K562 (cell line): ENCODE results near the gene SLC17A9. TPM values are rescaled to one million over a fixed set of nuclear protein-coding genes. Genes with fewer than 3 reads are reported as not detected.

Experiments
- ELF2 ChIP-seq: fragments of 250-450 bp; sonication (Bioruptor Pico); IDR thresholded peaks from 2 replicates; pipeline ENCODE4 v1.5.0; 2021; ENCODE audit warnings: mild to moderate bottlenecking
- GATAD2A ChIP-seq: fragments of 450-650 bp; IDR thresholded peaks from 2 replicates; pipeline ENCODE4 v1.6.1; 2017
- HCFC1 ChIP-seq: IDR thresholded peaks from 2 replicates; pipeline ENCODE4 v1.6.1; 2012; ENCODE audit warnings: low read depth, low read length, improper control_type of control experiment
- HNRNPLL ChIP-seq: fragments of 200-400 bp; formaldehyde crosslinking; IDR thresholded peaks from 2 replicates; pipeline ENCODE4 v1.6.1; 2017; ENCODE audit warnings: low read length, low read depth, mild to moderate bottlenecking; ENCODE audit not compliant: poor library complexity, severe bottlenecking
- JUND ChIP-seq, 2 experiments: IDR thresholded peaks; 2 replicates in 1 of 2; 3 replicates in 1 of 2; pipeline ENCODE4 v1.6.1; 2011; ENCODE audit warnings: borderline replicate concordance in 2 of 2, low read depth in 2 of 2, low read length in 2 of 2, improper control_type of control experiment in 1 of 2, missing biosample characterization in 1 of 2, missing genetic modification characterization in 1 of 2, missing genetic modification reagents in 1 of 2
- SMC3 ChIP-seq: conservative IDR thresholded peaks from 2 replicates; pipeline ENCODE4 v1.6.1; 2011; ENCODE audit warnings: low read depth, low read length, improper control_type of control experiment; ENCODE audit not compliant: insufficient read depth
- STAG1 ChIP-seq: sonication (generic); formaldehyde crosslinking; IDR thresholded peaks from 2 replicates; pipeline ENCODE4 v1.5.0; 2020; ENCODE audit warnings: missing genetic modification reagents, borderline replicate concordance
- TAF1 ChIP-seq: IDR thresholded peaks from 2 replicates; pipeline ENCODE4 v1.6.1; 2011; ENCODE audit warnings: mild to moderate bottlenecking, low read length, moderate library complexity; ENCODE audit not compliant: insufficient read depth, control insufficient read depth, severe bottlenecking; ENCODE audit errors: extremely low read depth
- TEAD1 ChIP-seq, 2 experiments: fragments of 450-650 bp in 1 of 2; sonication (generic) in 1 of 2; formaldehyde crosslinking; IDR thresholded peaks; 2 replicates each; pipeline versions ENCODE4 v1.4.0 to v1.8.0; 2020 to 2022; ENCODE audit warnings: mild to moderate bottlenecking in 2 of 2, missing genetic modification reagents in 1 of 2
- TSC22D4 ChIP-seq: fragments of 450-650 bp; IDR thresholded peaks from 2 replicates; pipeline ENCODE4 v1.6.1; 2016; ENCODE audit warnings: missing genetic modification characterization, missing biosample characterization, control low read depth
- ZBTB7A ChIP-seq: IDR thresholded peaks from 2 replicates; pipeline ENCODE4 v1.6.1; 2011; ENCODE audit warnings: low read depth, mild to moderate bottlenecking, low read length, moderate library complexity, borderline replicate concordance; ENCODE audit not compliant: control insufficient read depth
- ZNF408 ChIP-seq: fragments of 250-450 bp; sonication (Bioruptor Pico); IDR thresholded peaks from 2 replicates; pipeline ENCODE4 v1.4.0; 2020; ENCODE audit warnings: low read depth, mild to moderate bottlenecking, moderate library complexity
- ZNF830 ChIP-seq: fragments of 250-450 bp; sonication (Bioruptor Pico); IDR thresholded peaks from 2 replicates; pipeline ENCODE4 v1.5.0; 2021; ENCODE audit warnings: mild to moderate bottlenecking
- polyA plus RNA-seq, 8 experiments: library from polyadenylated mRNA; depleted of rRNA in 4 of 8; stranded (reverse) in 5 of 8; unstranded in 3 of 8; fragments of >200 nt; fragmentation: Nextera tagmentation in 2 of 8; fragmentation: Illumina TruSeq in 1 of 8; extraction: Ambion mirVana in 2 of 8; extraction: Trizol in 1 of 8; gene quantifications; 2 replicates each; pipeline versions ENCODE4 v1.2.1 to v1.2.3, GENCODE V29; 2011 to 2014; ENCODE audit warnings: inconsistent platforms in 1 of 8, missing spikeins in 1 of 8
- total RNA-seq, 7 experiments: library from RNA; depleted of rRNA in 6 of 7; stranded (reverse); fragments of >200 nt in 6 of 7; fragmentation: Illumina TruSeq in 2 of 7; extraction: Trizol in 2 of 7; gene quantifications; 2 replicates each; pipeline versions ENCODE4 v1.2.1 to v1.2.3, GENCODE V29; 2011 to 2021; ENCODE audit warnings: low replicate concordance in 1 of 7
- TF ChIP-seq, protein P1 (sequence below): sonication (generic); formaldehyde crosslinking; IDR thresholded peaks from 2 replicates; pipeline ENCODE4 v1.8.0; 2023; ENCODE audit warnings: mild to moderate bottlenecking, missing genetic modification reagents
- TF ChIP-seq, protein P2 (sequence below), 2 experiments: fragments of 450-650 bp; formaldehyde crosslinking in 1 of 2; IDR thresholded peaks; 2 replicates each; pipeline versions ENCODE4 v1.4.0 to v1.6.1; 2014 to 2020; ENCODE audit warnings: mild to moderate bottlenecking in 2 of 2, borderline replicate concordance in 1 of 2, low read depth in 1 of 2

Gene SLC17A9
- total and polyA plus RNA-seq, 9 of the 15 experiments (the other 6 are each of a cell fraction or from before 2014, with no cell fraction given): 0.04 to 0.31 TPM; not detected in 7

DNA sequence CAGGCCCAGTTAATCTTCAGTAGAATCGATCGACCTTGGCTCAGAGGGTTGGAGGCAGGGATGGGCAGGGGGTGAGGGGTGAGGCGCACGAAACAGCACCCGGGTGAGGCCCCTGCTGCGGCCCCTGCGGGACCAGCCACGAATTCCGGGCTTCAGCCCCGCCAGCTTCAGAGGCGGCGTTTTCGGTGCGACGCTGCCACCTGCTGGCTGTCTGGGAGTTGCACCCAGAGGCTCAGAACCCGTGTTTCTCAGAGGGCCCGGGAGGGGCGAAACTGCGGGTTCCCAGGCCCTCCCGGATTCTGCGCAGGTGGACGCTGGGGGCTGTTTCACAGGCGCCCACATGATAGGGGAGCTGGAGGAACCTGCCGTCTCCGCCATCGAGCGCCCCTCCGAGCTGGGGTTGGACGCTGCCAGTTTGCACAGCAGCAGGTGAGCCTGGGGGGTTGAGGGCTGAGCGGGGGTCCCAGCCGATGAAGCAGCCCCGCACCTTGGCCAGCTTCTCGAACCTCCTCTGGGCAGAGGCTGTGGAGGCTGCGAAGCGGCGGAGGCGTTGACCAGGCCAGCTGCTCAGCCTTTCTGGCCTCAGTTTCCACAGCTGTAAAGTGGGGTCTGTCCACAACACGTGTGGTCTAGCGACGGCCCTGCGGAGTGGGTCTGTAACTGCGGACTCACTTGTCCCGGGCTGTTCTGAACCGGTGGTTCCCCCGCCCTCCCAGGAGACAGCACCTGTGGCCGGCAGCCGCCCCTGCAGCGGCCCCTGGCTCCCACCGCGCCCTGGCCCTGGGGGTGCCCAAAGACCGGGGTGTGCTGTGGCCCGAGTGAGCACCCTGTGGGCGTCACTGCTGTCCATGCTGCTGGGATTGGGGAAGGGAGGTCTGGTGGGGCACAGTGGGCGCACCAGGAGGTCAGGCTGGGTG lies 56.8 kb downstream of the SLC17A9 start (continued):
- peak; percentile 53 for TF ChIP-seq JUND (IDR thresholded peaks at IDR 0.05; ENCODE audit: borderline replicate concordance, low read depth, low read length)
- no peak; the same call in 2 of the 3 replicates for TF ChIP-seq JUND (tag; IDR thresholded peaks at IDR 0.05; ENCODE audit: borderline replicate concordance, low read depth, low read length)
- no peak for TF ChIP-seq TAF1
- TF ChIP-seq TEAD1 (CRISPR knock-in tag; IDR thresholded peaks at IDR 0.05): peak in 1 of 2 experiments; percentile 68; a peak in 1 of 4 replicates
- peak; percentile 71 for TF ChIP-seq HNRNPLL
- TF ChIP-seq HCFC1: peak; percentile 13; the same call in 1 of the 2 replicates
- TF ChIP-seq, protein P1, sequence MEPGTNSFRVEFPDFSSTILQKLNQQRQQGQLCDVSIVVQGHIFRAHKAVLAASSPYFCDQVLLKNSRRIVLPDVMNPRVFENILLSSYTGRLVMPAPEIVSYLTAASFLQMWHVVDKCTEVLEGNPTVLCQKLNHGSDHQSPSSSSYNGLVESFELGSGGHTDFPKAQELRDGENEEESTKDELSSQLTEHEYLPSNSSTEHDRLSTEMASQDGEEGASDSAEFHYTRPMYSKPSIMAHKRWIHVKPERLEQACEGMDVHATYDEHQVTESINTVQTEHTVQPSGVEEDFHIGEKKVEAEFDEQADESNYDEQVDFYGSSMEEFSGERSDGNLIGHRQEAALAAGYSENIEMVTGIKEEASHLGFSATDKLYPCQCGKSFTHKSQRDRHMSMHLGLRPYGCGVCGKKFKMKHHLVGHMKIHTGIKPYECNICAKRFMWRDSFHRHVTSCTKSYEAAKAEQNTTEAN (CRISPR knock-in tag): no peak
- TF ChIP-seq SMC3: peak; percentile 98
- TF ChIP-seq ZNF830 (CRISPR knock-in tag): no peak
- peak; percentile 76; the same call in 1 of the 2 replicates for TF ChIP-seq STAG1 (CRISPR knock-in tag)
- TF ChIP-seq ELF2 (CRISPR knock-in tag): 0 out of 2 replicates have a peak, but pooled peaks have one; percentile 25
- TF ChIP-seq GATAD2A: no peak
- no peak for TF ChIP-seq TSC22D4
- TF ChIP-seq, protein P2, sequence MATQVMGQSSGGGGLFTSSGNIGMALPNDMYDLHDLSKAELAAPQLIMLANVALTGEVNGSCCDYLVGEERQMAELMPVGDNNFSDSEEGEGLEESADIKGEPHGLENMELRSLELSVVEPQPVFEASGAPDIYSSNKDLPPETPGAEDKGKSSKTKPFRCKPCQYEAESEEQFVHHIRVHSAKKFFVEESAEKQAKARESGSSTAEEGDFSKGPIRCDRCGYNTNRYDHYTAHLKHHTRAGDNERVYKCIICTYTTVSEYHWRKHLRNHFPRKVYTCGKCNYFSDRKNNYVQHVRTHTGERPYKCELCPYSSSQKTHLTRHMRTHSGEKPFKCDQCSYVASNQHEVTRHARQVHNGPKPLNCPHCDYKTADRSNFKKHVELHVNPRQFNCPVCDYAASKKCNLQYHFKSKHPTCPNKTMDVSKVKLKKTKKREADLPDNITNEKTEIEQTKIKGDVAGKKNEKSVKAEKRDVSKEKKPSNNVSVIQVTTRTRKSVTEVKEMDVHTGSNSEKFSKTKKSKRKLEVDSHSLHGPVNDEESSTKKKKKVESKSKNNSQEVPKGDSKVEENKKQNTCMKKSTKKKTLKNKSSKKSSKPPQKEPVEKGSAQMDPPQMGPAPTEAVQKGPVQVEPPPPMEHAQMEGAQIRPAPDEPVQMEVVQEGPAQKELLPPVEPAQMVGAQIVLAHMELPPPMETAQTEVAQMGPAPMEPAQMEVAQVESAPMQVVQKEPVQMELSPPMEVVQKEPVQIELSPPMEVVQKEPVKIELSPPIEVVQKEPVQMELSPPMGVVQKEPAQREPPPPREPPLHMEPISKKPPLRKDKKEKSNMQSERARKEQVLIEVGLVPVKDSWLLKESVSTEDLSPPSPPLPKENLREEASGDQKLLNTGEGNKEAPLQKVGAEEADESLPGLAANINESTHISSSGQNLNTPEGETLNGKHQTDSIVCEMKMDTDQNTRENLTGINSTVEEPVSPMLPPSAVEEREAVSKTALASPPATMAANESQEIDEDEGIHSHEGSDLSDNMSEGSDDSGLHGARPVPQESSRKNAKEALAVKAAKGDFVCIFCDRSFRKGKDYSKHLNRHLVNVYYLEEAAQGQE (IDR thresholded peaks at IDR 0.05; ENCODE audit: borderline replicate concordance): peak; percentile 92
- TF ChIP-seq, protein P2 (CRISPR knock-in tag; IDR thresholded peaks at IDR 0.05; ENCODE audit: low read depth): no peak
- no peak for TF ChIP-seq ZNF408
- peak; percentile 67; the same call in 1 of the 2 replicates for TF ChIP-seq ZBTB7A
